T1000 (cell line): ENCODE data around the gene CDK11B.
"Not testable (repeated sequence)": the region's sequence is repeated elsewhere in the genome, so short reads cannot be mapped to it uniquely, and the experiment has no call there.

Experiments
- DNase-seq: peaks from one replicate; lab custom pipeline; 2025; ENCODE audit warnings: mixed read lengths; lab: John Stamatoyannopoulos, UW

Gene CDK11B

GRCh38 chr1:1683104-1683905 lies 24.5 kb upstream of the CDK11B start:
- DNase-seq, result no peak

GRCh38 chr1:1680912-1681273 lies 22.1 kb upstream of the CDK11B start:
- no peak for DNase-seq

- no peak for DNase-seq
Observed at GRCh38 chr1:1680031-1680911, 21.5 kb upstream of the CDK11B start.

- DNase-seq, result no peak
Observed at GRCh38 chr1:1678581-1679380, 20.0 kb upstream of the CDK11B start.

- no peak for DNase-seq
Observed at GRCh38 chr1:1677718-1678580, 19.1 kb upstream of the CDK11B start.

GRCh38 chr1:1676087-1676486 lies 17.3 kb upstream of the CDK11B start:
- not testable (repeated sequence) for DNase-seq

- DNase-seq, result not testable (repeated sequence)
Observed at GRCh38 chr1:1675218-1675617, 16.4 kb upstream of the CDK11B start.

- not testable (repeated sequence) for DNase-seq
Observed at GRCh38 chr1:1674806-1675205, 16.0 kb upstream of the CDK11B start.

- DNase-seq, result no peak
Observed at GRCh38 chr1:1672181-1672965, 13.6 kb upstream of the CDK11B start.

GRCh38 chr1:1671365-1672119 lies 12.7 kb upstream of the CDK11B start:
- no peak for DNase-seq

- no peak for DNase-seq
Observed at GRCh38 chr1:1670866-1671265, 12.1 kb upstream of the CDK11B start.

GRCh38 chr1:1669468-1670440 lies 10.9 kb upstream of the CDK11B start:
- no peak for DNase-seq

- no peak for DNase-seq
Observed at GRCh38 chr1:1666526-1666925, 7.7 kb upstream of the CDK11B start.

GRCh38 chr1:1665815-1666251 lies 7.0 kb upstream of the CDK11B start:
- no peak for DNase-seq

GRCh38 chr1:1664941-1665814 lies 6.4 kb upstream of the CDK11B start:
- no peak for DNase-seq

GRCh38 chr1:1664318-1664717 lies 5.5 kb upstream of the CDK11B start:
- not testable (repeated sequence) for DNase-seq

- not testable (repeated sequence) for DNase-seq
Observed at GRCh38 chr1:1662830-1663560, 4.2 kb upstream of the CDK11B start.
